HepG2 (cell line): ENCODE data around the gene IGSF5. TPM values are rescaled to one million over a fixed set of nuclear protein-coding genes. Genes with fewer than 3 reads are reported as not detected.

Experiments
- ATAC-seq: fragments of 200-7000 bp; cut with Tn5 transposase; 3 replicates; pipeline ENCODE4 v1.9.1; 2020; ENCODE audit warnings: mild to moderate bottlenecking, moderate library complexity
- BruUV-seq: library from RNA; stranded (reverse); fragments of 400-500 nt; replicated peaks from 2 replicates; lab custom pipeline; 2021; lab: Mats Ljungman, UMichigan
- CTCF ChIA-PET: fragments of 300-600 bp; formaldehyde crosslinking; extraction: SDS; loops from one replicate; lab custom pipeline; 2021; ENCODE audit warnings: low total read pairs, inconsistent platforms, low intra/inter-chr PET ratio; lab: Yijun Ruan, JAX
- POLR2A ChIA-PET: fragments of 350-600 bp; sonication (Branson Sonifier 250); formaldehyde crosslinking; loops from one replicate; lab custom pipeline; 2020; ENCODE audit warnings: antibody characterized with exemption, inconsistent platforms; lab: Yijun Ruan, JAX
- DNase-seq: peaks from one replicate; pipeline ENCODE4 v3.0.0-alpha.2; 2015; ENCODE audit warnings: low spot score
- FAIRE-seq: peaks from 3 replicates; lab custom pipeline; 2011; peaks lifted over from hg19 to GRCh38; lab: Jason Lieb, UNC
- H2AFZ ChIP-seq: one replicate; pipeline ENCODE4 v1.6.1; 2011; ENCODE audit warnings: low read length, inconsistent platforms
- H3K27ac ChIP-seq: fragments of 300-600 bp; 3 replicates; pipeline ENCODE4 v1.8.0; 2011; ENCODE audit warnings: mixed run types, mild to moderate bottlenecking, mixed read lengths, low read length, inconsistent platforms; ENCODE audit not compliant: insufficient read depth; ENCODE audit errors: extremely low read length
- H3K27me3 ChIP-seq, 2 experiments: fragments of 200-600 bp in 1 of 2; 2 replicates in 1 of 2; 3 replicates in 1 of 2; pipeline versions ENCODE4 v1.6.0 to v1.8.0; 2011; ENCODE audit warnings: low read length in 2 of 2, mild to moderate bottlenecking in 2 of 2, moderate library complexity in 2 of 2, inconsistent platforms in 1 of 2; ENCODE audit not compliant: insufficient read depth in 2 of 2, control insufficient read depth in 1 of 2
- H3K36me3 ChIP-seq, 2 experiments: fragments of 200-600 bp in 1 of 2; replicated peaks in 1 of 2; 2 replicates in 1 of 2; 3 replicates in 1 of 2; pipeline versions ENCODE4 v1.5.1 to v1.8.0; 2011; ENCODE audit warnings: low read length in 2 of 2, inconsistent platforms in 1 of 2; ENCODE audit not compliant: insufficient read depth in 2 of 2, control insufficient read depth in 1 of 2
- H3K4me1 ChIP-seq: 2 replicates; pipeline ENCODE4 v1.5.1; 2012; ENCODE audit warnings: low read length, inconsistent platforms; ENCODE audit not compliant: insufficient read depth
- H3K4me2 ChIP-seq: 2 replicates; pipeline ENCODE4 v1.6.0; 2011; ENCODE audit warnings: low read depth, low read length, inconsistent platforms
- H3K4me3 ChIP-seq, 3 experiments: fragments of 200-600 bp in 1 of 3; sonication (generic), shearing (Covaris generic) in 1 of 3; replicated peaks in 1 of 3; 2 replicates each; pipeline ENCODE4 v1.5.1; 2011 to 2016; ENCODE audit warnings: low read length in 3 of 3, inconsistent platforms in 2 of 3, low read depth in 2 of 3, mild to moderate bottlenecking in 2 of 3, control low read depth in 1 of 3, mixed read lengths in 1 of 3; ENCODE audit not compliant: insufficient read depth in 1 of 3
- H3K79me2 ChIP-seq: one replicate; pipeline ENCODE4 v1.6.1; 2011; ENCODE audit warnings: low read length, inconsistent platforms; ENCODE audit not compliant: insufficient read depth
- H3K9ac ChIP-seq: 2 replicates; pipeline ENCODE4 v1.6.0; 2011; ENCODE audit warnings: mild to moderate bottlenecking, low read depth, low read length, inconsistent platforms; ENCODE audit not compliant: insufficient read depth
- H3K9me3 ChIP-seq: 2 replicates; pipeline ENCODE4 v1.5.1; 2012; ENCODE audit warnings: mild to moderate bottlenecking, low read length
- H4K20me1 ChIP-seq: 2 replicates; pipeline ENCODE4 v1.6.0; 2011; ENCODE audit warnings: inconsistent platforms, mild to moderate bottlenecking, low read length, moderate library complexity; ENCODE audit not compliant: insufficient read depth
- KLF16 ChIP-seq, 2 experiments: sonication (generic) in 1 of 2; formaldehyde crosslinking in 1 of 2; IDR thresholded peaks; 2 replicates each; pipeline versions ENCODE4 v1.6.1 to v1.8.0; 2016 to 2023; ENCODE audit warnings: missing genetic modification reagents in 2 of 2, missing compliant biosample characterization in 1 of 2
- MAZ ChIP-seq, 2 experiments: sonication (generic) in 1 of 2; formaldehyde crosslinking in 1 of 2; IDR thresholded peaks; 2 replicates each; pipeline versions ENCODE4 v1.5.0 to v1.6.1; 2012 to 2020; ENCODE audit warnings: low read depth in 2 of 2, mild to moderate bottlenecking in 2 of 2, borderline replicate concordance in 1 of 2, improper control_type of control experiment in 1 of 2, low read length in 1 of 2, missing genetic modification reagents in 1 of 2, moderate library complexity in 1 of 2
- MYC ChIP-seq: sonication (generic); formaldehyde crosslinking; IDR thresholded peaks from 2 replicates; pipeline ENCODE4 v1.9.0; 2021; ENCODE audit warnings: missing genetic modification reagents, borderline replicate concordance
- NFKB2 ChIP-seq: sonication (generic); formaldehyde crosslinking; IDR thresholded peaks from 2 replicates; pipeline ENCODE4 v1.4.0; 2020; ENCODE audit warnings: missing genetic modification reagents, borderline replicate concordance
- POLR2G ChIP-seq: fragments of 200-400 bp; formaldehyde crosslinking; IDR thresholded peaks from 2 replicates; pipeline ENCODE4 v1.6.1; 2018; ENCODE audit warnings: mild to moderate bottlenecking, low read depth, low read length, moderate library complexity
- RORA ChIP-seq: sonication (generic); formaldehyde crosslinking; IDR thresholded peaks from 2 replicates; pipeline ENCODE4 v1.5.0; 2020; ENCODE audit warnings: mild to moderate bottlenecking, missing genetic modification reagents, moderate library complexity
- SSRP1 ChIP-seq: IDR thresholded peaks from 2 replicates; pipeline ENCODE4 v1.6.1; 2016; ENCODE audit warnings: control low read depth
- ZFP36L2 ChIP-seq: sonication (generic); formaldehyde crosslinking; IDR thresholded peaks from 2 replicates; pipeline ENCODE4 v1.4.0; 2020; ENCODE audit warnings: missing genetic modification reagents
- ZFP41 ChIP-seq: sonication (generic); formaldehyde crosslinking; IDR thresholded peaks from 2 replicates; pipeline ENCODE4 v1.4.0; 2020; ENCODE audit warnings: mild to moderate bottlenecking, missing genetic modification reagents, borderline replicate concordance
- ZFX ChIP-seq: sonication (generic); formaldehyde crosslinking; IDR thresholded peaks from 2 replicates; pipeline ENCODE4 v1.4.0; 2020; ENCODE audit warnings: mild to moderate bottlenecking, low read depth, missing genetic modification reagents, moderate library complexity
- ZNF138 ChIP-seq: sonication (generic); formaldehyde crosslinking; IDR thresholded peaks from 2 replicates; pipeline ENCODE4 v1.5.0; 2020; ENCODE audit warnings: mild to moderate bottlenecking, low read depth, missing genetic modification reagents
- ZNF230 ChIP-seq: sonication (generic); formaldehyde crosslinking; IDR thresholded peaks from 2 replicates; pipeline ENCODE4 v1.4.0; 2020; ENCODE audit warnings: mild to moderate bottlenecking, missing genetic modification reagents
- ZNF567 ChIP-seq: sonication (generic); formaldehyde crosslinking; IDR thresholded peaks from 2 replicates; pipeline ENCODE4 v1.8.1; 2023; ENCODE audit warnings: mild to moderate bottlenecking, missing genetic modification reagents, borderline replicate concordance
- ZNF720 ChIP-seq: sonication (generic); formaldehyde crosslinking; IDR thresholded peaks from 2 replicates; pipeline ENCODE4 v1.4.0; 2020; ENCODE audit warnings: missing genetic modification reagents
- ZNF766 ChIP-seq: sonication (generic); formaldehyde crosslinking; IDR thresholded peaks from 2 replicates; pipeline ENCODE4 v1.5.0; 2020; ENCODE audit warnings: missing genetic modification reagents, borderline replicate concordance
- WGBS: methylation state at CpG from one replicate; pipeline ENCODE4 v1.1.6; 2017; ENCODE audit warnings: low lambda C conversion rate; 5-methylcytosine and 5-hydroxymethylcytosine counted together
- in situ Hi-C: cut with HindIII; loops from 2 replicates; pipeline ENCODE4 v1.10.0; 2017; ENCODE audit warnings: low pct_unique_long_range_greater_than_20kb; ENCODE audit not compliant: extremely low pct_ligation_motif_present
- intact Hi-C: fragments of 100-400 bp; cut with micrococcal nuclease; formaldehyde crosslinking; loops from one replicate; pipeline ENCODE4 v1.10.0; 2022; ENCODE audit not compliant: unreplicated experiment
- polyA plus RNA-seq, 8 experiments: library from polyadenylated mRNA; depleted of rRNA in 3 of 8; stranded (reverse) in 7 of 8; unstranded in 1 of 8; fragments of >200 nt; fragmentation: Illumina TruSeq in 4 of 8; extraction: Trizol in 4 of 8; gene quantifications; 2 replicates each; pipeline versions ENCODE4 v1.2.1 to v1.2.3, GENCODE V29; 2011 to 2016; ENCODE audit warnings: low read depth in 4 of 8, missing spikeins in 1 of 8, mixed read lengths in 1 of 8; ENCODE audit not compliant: insufficient read depth in 1 of 8
- total RNA-seq, 5 experiments: library from RNA; depleted of rRNA; stranded (reverse); fragments of >200 nt; fragmentation: Illumina TruSeq; extraction: Trizol; gene quantifications; 2 replicates each; pipeline ENCODE4 v1.2.3, GENCODE V29; 2016; ENCODE audit warnings: low read depth in 1 of 5
- TF ChIP-seq, protein P1 (sequence below), 2 experiments: sonication (generic) in 1 of 2; formaldehyde crosslinking in 1 of 2; IDR thresholded peaks; 2 replicates each; pipeline versions ENCODE4 v1.5.1 to v1.6.1; 2011 to 2020; ENCODE audit warnings: borderline replicate concordance in 1 of 2, low read depth in 1 of 2, low read length in 1 of 2, mild to moderate bottlenecking in 1 of 2, missing genetic modification reagents in 1 of 2, moderate library complexity in 1 of 2
- TF ChIP-seq, protein P2 (sequence below), 2 experiments: fragments of 450-650 bp in 1 of 2; sonication (generic) in 1 of 2; formaldehyde crosslinking; IDR thresholded peaks; 2 replicates each; pipeline versions ENCODE4 v1.5.0 to v1.8.0; 2020 to 2022; ENCODE audit warnings: mild to moderate bottlenecking in 1 of 2, missing genetic modification reagents in 1 of 2
- TF ChIP-seq, protein P3 (sequence below): sonication (generic); formaldehyde crosslinking; conservative IDR thresholded peaks from 2 replicates; pipeline ENCODE4 v1.4.0; 2020; ENCODE audit warnings: missing genetic modification reagents

The IGSF5 gene
- total and polyA plus RNA-seq, 2 of the 13 experiments (the other 11 are each of a cell fraction or from before 2014, with no cell fraction given): not detected

DNA sequence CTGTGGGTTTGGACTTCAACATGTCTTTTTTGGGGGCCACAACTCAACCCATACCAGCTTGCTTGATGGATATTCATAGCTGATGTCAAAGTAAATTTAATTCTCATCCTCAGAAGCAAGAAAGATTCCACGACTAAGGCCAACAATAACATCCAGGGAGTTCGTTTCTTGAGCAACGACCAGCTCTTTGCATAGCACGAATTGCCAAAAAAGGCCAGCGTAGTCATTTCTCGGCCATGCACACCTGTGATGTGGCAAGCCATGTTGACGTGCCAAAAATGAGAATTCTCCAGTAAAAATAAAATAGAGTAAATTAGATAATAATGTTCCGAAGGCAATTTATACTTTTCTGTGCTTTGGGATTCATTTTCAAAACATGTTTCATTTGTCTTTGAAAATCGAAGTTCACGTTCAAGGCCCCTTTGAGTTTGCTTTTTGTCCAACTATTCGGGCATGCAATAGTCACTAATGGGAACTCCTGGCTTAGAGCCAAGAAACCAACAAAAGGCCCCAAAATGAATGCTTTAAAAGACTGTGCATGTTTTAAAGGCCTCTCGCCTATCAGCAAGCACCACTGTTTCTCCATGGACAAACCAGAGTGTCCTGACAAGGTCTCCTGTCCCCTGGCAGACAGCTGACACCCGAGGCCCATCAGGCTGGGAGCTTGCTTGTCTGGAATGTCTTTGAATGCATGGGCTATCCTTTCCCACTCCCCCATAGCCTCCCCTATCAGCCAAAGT is 14.4 kb upstream of the IGSF5 start:
- 29% methylated on average over 13 of the region's 13 CpGs for WGBS
- CTCF ChIA-PET: no interaction called here
- no TSS peak for BruUV-seq
- H3K9me3 ChIP-seq: no peaks in the 10 kb centered on the region
- no peak for ATAC-seq
- H3K79me2 ChIP-seq: no peaks in the 10 kb centered on the region
- in situ Hi-C loops (no loop called here), intact Hi-C loops (no loop called here)
- H3K4me1 ChIP-seq: no peaks in the 10 kb centered on the region
- no peaks in the 10 kb centered on the region for H4K20me1 ChIP-seq
- no peaks in the 10 kb centered on the region for H3K36me3 ChIP-seq
- H3K9ac ChIP-seq: no peak overlapping the region
- H3K4me2 ChIP-seq: no peak overlapping the region
- no peak for DNase-seq
- TF ChIP-seq, protein P1, sequence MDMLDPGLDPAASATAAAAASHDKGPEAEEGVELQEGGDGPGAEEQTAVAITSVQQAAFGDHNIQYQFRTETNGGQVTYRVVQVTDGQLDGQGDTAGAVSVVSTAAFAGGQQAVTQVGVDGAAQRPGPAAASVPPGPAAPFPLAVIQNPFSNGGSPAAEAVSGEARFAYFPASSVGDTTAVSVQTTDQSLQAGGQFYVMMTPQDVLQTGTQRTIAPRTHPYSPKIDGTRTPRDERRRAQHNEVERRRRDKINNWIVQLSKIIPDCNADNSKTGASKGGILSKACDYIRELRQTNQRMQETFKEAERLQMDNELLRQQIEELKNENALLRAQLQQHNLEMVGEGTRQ (IDR thresholded peaks at IDR 0.05; ENCODE audit: low read depth, low read length): no peak
- TF ChIP-seq, protein P1 (CRISPR knock-in tag; IDR thresholded peaks at IDR 0.05; ENCODE audit: borderline replicate concordance): no peak
- no peak for TF ChIP-seq ZNF766 (CRISPR knock-in tag)
- no peak for TF ChIP-seq ZFP36L2 (CRISPR knock-in tag)
- no peak for TF ChIP-seq KLF16 (CRISPR knock-in tag; IDR thresholded peaks at IDR 0.05)
- no peak for TF ChIP-seq MAZ (IDR thresholded peaks at IDR 0.05; ENCODE audit: borderline replicate concordance, low read depth, low read length)
- TF ChIP-seq MAZ (CRISPR knock-in tag; IDR thresholded peaks at IDR 0.05; ENCODE audit: low read depth): no peak
- no peak for TF ChIP-seq ZNF567 (CRISPR knock-in tag)
- TF ChIP-seq NFKB2 (CRISPR knock-in tag): no peak
- TF ChIP-seq, protein P2, sequence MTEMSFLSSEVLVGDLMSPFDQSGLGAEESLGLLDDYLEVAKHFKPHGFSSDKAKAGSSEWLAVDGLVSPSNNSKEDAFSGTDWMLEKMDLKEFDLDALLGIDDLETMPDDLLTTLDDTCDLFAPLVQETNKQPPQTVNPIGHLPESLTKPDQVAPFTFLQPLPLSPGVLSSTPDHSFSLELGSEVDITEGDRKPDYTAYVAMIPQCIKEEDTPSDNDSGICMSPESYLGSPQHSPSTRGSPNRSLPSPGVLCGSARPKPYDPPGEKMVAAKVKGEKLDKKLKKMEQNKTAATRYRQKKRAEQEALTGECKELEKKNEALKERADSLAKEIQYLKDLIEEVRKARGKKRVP (CRISPR knock-in tag; IDR thresholded peaks at IDR 0.05): no peak
- no peak for TF ChIP-seq ZFP41
- no peak for TF ChIP-seq MYC
- TF ChIP-seq RORA: no peak
- no peak for TF ChIP-seq ZNF230 (CRISPR knock-in tag)
- no peak for TF ChIP-seq ZNF138
- TF ChIP-seq, protein P3, sequence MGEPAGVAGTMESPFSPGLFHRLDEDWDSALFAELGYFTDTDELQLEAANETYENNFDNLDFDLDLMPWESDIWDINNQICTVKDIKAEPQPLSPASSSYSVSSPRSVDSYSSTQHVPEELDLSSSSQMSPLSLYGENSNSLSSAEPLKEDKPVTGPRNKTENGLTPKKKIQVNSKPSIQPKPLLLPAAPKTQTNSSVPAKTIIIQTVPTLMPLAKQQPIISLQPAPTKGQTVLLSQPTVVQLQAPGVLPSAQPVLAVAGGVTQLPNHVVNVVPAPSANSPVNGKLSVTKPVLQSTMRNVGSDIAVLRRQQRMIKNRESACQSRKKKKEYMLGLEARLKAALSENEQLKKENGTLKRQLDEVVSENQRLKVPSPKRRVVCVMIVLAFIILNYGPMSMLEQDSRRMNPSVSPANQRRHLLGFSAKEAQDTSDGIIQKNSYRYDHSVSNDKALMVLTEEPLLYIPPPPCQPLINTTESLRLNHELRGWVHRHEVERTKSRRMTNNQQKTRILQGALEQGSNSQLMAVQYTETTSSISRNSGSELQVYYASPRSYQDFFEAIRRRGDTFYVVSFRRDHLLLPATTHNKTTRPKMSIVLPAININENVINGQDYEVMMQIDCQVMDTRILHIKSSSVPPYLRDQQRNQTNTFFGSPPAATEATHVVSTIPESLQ: no peak
- no peak for TF ChIP-seq SSRP1
- TF ChIP-seq ZNF720 (CRISPR knock-in tag): no peak
- TF ChIP-seq ZFX (CRISPR knock-in tag): no peak
- TF ChIP-seq POLR2G: no peak
- no peak overlapping the region for H3K27ac ChIP-seq
- no peak overlapping the region for H2AFZ ChIP-seq
- H3K4me3 ChIP-seq: no peak overlapping the region
- FAIRE-seq: no peak
- POLR2A ChIA-PET: no interaction called here
- H3K27me3 ChIP-seq: no peaks in the 10 kb centered on the region
